Embryonic facial prominence (tissue), 1 donor: ENCODE data around the gene CCDC93.

Source experiments
- DNase-seq: peaks from one replicate; pipeline ENCODE4 v3.0.0-alpha.2; 2016; ENCODE audit errors: extremely low spot score

The CCDC93 gene

DNA sequence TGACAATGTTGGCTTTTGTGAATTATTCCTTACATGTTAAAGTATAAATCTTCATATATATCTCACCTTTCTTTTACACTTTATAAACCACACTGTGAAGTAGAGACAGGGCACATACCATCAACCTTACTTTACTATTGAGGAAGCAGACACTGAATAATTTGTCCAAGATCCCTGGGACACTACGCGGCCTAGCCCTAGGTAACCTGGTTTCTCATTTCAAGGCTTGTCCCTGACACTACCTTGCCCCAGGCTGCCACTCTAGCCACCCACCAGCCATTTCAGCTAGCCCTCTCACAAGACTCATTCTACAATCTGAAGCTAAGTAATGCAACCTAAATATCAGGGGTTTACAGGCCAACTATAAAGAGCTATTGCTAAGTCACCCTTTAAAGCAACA is 26.7 kb downstream of the CCDC93 start:
- DNase-seq, result no peak

- no peak for DNase-seq
These were observed 28.8 kb downstream of the CCDC93 start for GRCh38 chr2:117985092-117985491.

DNA sequence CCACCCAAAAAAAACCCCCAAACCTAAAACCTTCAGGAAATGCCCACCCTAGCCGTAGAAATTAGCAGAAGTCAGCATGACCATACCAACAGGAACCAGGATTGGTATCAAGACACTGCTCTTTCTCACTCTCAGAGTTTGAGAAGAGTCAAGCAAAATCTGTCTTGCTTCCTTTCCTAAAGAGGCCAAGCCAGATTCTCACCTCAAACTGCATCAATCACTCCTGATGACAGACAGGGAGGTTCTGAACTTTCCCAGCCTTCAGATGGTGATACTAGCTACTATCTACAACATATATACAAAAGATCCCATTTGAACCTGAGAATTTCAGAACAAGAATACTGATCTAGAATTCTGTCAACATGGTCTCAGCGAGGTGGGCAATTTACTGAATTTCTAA is 29.7 kb downstream of the CCDC93 start:
- no peak for DNase-seq

DNA sequence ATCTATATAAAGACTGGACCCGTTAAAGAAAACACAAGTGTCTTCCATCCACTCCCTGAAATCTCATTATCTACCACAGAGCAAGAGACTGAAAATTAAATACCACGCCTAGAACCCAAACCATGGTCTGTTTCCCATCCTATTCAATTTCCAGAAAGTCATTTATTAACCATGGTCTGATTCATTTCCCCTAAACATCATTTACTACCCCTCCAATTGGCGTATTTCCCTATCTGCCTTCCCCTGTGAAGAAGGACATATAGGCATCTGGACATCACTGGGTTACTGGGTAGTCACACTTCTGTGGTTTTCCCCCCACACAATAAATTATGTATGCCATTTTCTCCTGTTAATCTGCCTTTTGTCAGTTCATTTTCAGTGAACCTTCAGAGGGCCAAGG is 30.8 kb downstream of the CCDC93 start:
- no peak for DNase-seq

GRCh38 chr2:117982376-117983033 is 31.4 kb downstream of the CCDC93 start:
- DNase-seq, result no peak

DNA sequence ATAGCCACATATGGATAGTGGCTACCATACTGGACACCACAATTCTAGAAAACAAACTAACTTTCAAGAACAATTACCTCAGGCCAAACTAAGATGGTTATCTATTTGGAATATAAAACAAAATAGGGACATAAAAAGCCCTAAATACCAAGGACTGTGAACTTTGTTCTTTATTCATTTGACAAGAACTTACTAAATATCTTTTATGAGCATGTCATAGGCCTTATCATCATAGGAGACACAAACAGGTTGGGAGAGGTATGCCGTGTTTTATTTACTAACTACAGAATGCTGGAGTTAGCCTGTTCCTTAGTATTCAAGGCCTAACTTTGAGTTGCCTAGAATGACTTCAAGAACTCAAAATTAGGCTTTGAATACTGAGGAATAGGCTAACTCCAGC is 32.1 kb downstream of the CCDC93 start:
- no peak for DNase-seq

GRCh38 chr2:117980783-117981676 is 32.8 kb downstream of the CCDC93 start:
- DNase-seq, result no peak

DNA sequence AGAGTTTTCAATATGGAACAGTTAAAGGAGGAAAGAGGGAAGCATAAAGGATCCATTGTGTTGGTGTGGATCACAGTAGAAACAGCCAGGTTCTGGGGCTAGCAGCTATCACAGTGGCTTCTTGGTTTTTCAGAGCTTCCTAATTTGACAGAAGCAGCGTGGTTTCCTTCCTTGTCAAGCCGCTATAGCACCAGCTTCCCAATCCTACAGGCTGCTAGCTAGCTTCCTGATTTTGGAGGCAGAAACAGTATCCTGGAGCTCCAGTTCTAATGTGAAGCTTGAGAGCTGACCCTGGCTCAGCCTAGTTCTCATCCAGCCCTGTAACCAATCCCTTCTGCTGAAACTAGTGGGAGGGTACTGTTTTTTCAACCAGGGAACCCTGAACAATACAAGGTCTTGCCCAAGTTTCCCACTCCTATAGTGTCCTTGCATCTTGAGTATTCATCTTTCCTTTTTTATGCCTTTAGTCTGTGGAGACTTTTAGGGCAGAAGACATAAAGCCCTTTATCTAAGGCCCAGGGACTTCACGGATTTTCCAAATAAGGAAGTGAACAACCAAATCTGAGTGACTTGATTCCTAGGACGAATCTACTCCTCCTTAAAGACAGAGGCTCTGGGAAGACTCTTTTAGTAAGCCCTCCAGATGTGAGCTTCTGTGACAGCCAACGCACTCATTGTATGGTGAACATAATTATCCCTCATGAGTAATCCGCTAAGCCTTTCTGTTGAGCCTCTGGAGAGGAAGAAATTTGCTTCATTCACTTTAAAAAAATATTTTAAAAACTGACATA is 33.8 kb downstream of the CCDC93 start:
- DNase-seq, result no peak

DNA sequence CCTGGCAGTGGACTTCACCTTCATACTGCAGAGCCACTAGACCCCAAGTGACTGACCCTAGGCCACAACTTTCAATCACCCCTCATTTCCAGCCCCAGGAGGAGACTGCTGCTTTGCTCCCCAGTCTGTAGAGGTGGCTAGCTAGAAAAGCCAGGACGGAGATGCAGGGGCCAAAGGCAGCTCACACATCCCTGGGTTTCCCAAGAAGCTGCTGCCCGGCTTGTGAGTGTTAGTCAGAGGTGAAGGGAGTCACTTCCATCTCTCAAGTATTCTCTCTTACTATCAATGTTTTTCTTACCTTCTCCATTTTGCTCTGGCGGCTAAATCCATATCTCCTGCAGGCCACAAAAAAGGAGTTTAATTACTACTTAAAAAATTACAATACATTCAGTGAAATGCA is 36.2 kb downstream of the CCDC93 start:
- DNase-seq, result no peak

GRCh38 chr2:117976581-117976980 is 37.3 kb downstream of the CCDC93 start:
- no peak for DNase-seq

DNA sequence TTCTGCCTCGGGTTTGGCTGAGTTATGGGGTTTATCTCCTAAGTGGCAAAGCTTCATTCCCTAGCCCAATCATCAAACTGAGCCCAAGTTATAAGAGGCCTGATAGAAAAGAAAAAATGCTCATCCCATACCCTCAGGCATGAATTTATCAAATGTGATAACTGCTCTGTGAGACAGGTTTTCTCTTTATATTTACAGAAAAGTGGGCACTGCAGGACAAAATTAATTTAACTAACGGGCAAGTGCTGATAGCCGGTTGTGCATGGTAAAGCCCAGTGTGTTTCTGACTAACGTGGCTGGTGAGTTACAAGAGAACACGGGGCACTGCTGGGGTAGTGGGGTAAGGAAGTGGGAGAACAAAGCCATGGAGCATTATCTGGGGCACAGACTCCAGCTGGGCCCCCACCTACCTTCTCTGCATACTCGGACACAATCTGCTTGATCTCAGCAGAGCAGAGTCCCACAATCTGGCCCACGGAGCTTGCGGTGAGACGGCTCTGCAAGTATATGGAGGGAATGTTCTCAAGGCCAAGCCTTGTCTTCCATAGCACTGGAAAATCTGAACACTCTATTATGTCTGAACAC is 40.3 kb downstream of the CCDC93 start:
- no peak for DNase-seq

- DNase-seq, result no peak
These were observed 41.3 kb downstream of the CCDC93 start for GRCh38 chr2:117972476-117973123.

DNA sequence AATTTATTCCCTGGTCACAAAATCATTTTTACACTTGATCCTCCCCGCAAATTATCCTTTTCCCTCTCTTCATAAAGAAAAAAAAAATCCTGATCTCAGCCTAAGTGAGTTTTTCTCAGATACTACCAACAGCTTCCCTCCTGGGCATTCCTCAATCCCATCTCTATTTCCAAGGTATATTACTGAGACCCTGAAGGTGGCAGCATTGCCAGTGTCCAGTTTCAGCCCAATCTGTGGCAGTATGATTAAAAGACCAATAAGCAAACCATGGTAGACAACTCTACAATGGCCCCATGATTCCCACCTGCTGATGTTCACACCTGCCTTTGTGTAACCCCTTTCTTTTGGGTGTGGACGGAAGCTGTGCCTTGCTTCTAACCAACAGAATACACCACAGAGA is 45.1 kb downstream of the CCDC93 start:
- no peak for DNase-seq

- no peak for DNase-seq
These were observed 45.7 kb downstream of the CCDC93 start for GRCh38 chr2:117967977-117968718.

DNA sequence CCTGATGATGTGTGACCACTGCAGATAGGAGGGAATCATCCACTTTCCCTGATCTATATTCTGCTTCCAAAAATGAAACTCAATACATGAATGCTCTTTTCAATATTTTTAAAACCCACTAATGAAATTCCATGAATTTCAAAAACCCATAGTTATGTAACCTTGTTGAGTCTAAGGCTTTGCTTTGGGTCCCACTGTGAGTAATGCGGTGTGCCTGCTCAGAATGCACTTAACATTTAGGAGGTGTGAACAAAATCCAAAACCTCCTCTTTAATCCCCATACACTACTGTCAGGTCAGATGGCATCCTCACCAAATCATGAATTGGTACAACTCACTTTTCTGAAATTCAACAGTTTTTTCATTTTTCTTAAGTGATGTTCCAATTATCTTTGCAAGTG is 50.4 kb downstream of the CCDC93 start:
- DNase-seq, result no peak

- no peak for DNase-seq
These were observed 52.7 kb downstream of the CCDC93 start for GRCh38 chr2:117961201-117961600.

DNA sequence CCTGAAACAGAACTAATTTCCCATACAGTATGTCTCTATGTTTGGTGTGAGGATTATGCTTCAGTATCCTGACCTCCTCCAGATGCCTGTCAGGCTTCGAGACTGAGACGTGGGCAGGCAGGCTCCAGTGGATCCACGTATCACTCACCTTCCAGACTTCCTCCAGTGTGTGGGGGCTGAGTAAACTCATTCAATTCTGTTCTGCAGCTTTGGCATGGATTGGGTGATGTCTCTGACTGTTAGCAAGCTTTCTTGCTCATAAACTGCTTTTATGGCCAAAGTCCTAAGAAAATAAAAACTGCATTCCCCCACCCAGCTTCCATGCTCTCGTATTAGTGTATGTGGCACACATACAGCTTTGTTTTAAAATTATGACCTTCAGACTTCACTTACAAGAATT is 53.6 kb downstream of the CCDC93 start:
- DNase-seq, result no peak

GRCh38 chr2:117958186-117958585 is 55.7 kb downstream of the CCDC93 start:
- DNase-seq, result no peak

- no peak for DNase-seq
These were observed 56.3 kb downstream of the CCDC93 start for GRCh38 chr2:117957616-117958015.

- DNase-seq, result no peak
These were observed 57.7 kb downstream of the CCDC93 start for GRCh38 chr2:117956036-117956796.
